ENCODE data around the gene FRG2B.
"Not testable (repeated sequence)": the region's sequence is repeated elsewhere in the genome, so short reads cannot be mapped to it uniquely, and the experiment has no call there.

FRG2B gene

DNA sequence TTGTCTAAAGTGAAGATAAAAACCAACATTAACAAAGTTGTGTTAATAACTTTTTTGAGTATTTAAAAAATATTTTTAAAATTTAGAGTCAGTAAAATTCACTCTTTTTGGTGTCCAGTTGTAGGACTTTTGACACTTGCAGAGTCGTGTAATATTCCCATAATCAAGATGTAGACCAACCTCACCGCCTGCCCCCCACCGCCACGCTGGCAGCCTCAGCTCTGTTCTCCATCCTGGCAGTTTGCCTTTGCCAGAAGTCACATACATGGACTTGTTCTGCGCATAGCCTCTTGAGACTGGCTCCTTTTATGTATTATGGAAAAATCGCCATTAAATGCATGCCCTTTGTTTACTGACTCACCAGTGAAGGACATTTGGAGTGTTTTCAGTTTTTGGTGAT is 33.9 kb downstream of the FRG2B start:
- no peak for DNase-seq

DNA sequence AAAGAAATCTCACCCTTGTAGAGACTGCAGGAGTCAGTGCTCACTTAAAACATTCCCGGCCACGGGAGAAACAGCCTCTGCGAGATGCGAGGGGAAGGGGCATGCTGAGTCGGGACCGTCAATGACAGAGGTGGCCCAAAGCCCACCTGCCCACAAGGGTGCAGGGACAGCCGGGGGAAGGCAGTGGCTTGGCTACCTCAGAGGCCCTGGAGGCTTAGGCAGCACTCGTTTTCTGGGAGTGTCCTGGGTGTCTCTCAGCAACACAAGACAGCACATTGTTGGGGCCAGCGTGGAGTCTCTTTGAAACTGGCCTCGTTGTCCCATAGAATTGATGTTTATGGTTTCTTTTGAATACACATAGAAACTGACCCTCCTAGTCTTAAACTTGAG is 35.6 kb downstream of the FRG2B start:
- no peak for DNase-seq

DNA sequence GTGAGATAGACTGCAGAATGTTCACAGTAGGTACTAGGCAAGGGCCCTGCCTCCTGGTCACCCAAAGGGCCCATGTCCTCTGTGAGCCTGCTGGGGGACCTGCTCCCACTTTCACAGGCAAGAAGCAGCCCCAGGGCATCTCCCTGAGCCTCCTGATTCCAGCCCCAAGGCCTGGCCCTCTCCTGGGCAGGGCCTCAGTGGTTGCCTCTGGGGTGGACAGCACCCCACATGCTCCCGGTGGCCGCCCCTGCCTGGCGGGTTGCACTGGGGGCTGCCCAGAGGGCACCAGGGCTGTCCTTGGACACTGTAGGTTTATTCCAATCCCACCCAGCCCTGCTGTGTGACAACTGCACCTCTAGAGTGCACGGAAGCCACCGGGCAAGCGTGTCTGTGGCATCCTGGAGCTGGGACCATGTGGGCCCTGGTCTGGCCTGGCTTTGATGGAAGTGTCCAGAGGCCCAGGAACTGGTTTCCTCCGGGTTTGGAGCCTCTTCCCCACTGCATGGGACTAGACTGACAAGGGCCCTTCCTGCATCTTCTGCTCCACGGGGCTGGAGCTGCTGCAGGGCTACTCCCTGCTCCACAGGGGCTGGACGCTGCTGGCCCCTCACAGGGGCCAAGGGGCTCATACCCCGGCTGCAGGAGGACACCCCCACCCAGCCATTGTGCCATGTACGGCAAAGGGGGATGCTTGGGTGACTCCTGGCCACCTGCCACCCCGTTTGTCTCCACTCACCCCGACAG is 36.2 kb downstream of the FRG2B start:
- DNase-seq = no peak

GRCh38 chr10:133577037-133577436 is 49.6 kb downstream of the FRG2B start:
- DNase-seq = not testable (repeated sequence)
